Loucy (cell line): ENCODE measurements around the gene AHI1.

Source experiments
- EZH2phosphoT487 ChIP-seq: fragments of 200-600 bp; IDR thresholded peaks from 2 replicates; pipeline ENCODE4 v1.6.1; 2018; ENCODE audit warnings: antibody characterized with exemption, mild to moderate bottlenecking, moderate library complexity, borderline replicate concordance
- TF ChIP-seq, protein P1 (sequence below): fragments of 200-600 bp; sonication (generic); conservative IDR thresholded peaks from 2 replicates; pipeline ENCODE4 v1.5.1; 2014; ENCODE audit warnings: mild to moderate bottlenecking, antibody characterized with exemption, low read length

DNA sequence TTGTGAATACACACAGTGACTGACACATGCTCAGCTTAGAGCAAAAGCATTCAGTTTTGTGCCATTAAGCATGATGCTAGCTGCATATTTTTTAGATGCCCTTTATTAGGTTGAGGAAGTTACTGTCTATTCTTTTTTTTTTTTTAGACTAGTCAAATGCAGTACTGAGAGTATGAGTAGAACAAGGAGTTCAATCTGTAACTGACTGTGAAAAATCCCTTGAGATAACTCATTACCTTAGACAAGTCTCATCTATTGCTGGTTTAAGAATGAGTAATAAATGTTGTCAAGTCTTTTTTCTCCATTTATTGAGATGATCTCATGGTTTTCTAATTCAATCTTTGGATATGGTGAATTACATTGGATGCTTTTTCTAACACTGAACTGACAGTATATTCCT is 23.2 kb downstream of the AHI1 start:
- TF ChIP-seq, protein P1, sequence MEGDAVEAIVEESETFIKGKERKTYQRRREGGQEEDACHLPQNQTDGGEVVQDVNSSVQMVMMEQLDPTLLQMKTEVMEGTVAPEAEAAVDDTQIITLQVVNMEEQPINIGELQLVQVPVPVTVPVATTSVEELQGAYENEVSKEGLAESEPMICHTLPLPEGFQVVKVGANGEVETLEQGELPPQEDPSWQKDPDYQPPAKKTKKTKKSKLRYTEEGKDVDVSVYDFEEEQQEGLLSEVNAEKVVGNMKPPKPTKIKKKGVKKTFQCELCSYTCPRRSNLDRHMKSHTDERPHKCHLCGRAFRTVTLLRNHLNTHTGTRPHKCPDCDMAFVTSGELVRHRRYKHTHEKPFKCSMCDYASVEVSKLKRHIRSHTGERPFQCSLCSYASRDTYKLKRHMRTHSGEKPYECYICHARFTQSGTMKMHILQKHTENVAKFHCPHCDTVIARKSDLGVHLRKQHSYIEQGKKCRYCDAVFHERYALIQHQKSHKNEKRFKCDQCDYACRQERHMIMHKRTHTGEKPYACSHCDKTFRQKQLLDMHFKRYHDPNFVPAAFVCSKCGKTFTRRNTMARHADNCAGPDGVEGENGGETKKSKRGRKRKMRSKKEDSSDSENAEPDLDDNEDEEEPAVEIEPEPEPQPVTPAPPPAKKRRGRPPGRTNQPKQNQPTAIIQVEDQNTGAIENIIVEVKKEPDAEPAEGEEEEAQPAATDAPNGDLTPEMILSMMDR, result no peak
- TF ChIP-seq EZH2phosphoT487, result no peak
